Panc1 (cell line): ENCODE data around the gene ASB1. TPM values are rescaled to one million over a fixed set of nuclear protein-coding genes. Genes with fewer than 3 reads are reported as not detected.

Experiments used
- ATAC-seq: fragments of 200-7000 bp; cut with Tn5 transposase; 2 replicates; pipeline ENCODE4 v1.9.1; 2020; ENCODE audit warnings: mild to moderate bottlenecking, moderate library complexity
- BruUV-seq: library from RNA; stranded (reverse); fragments of 400-500 nt; replicated peaks from 2 replicates; lab custom pipeline; 2021; lab: Mats Ljungman, UMichigan
- CTCF ChIA-PET: fragments of 300-600 bp; sonication (Branson Sonifier 250); formaldehyde crosslinking; loops from one replicate; lab custom pipeline; 2022; ENCODE audit warnings: antibody characterized with exemption; lab: Charles Lee
- POLR2A ChIA-PET: fragments of 300-600 bp; sonication (Branson Sonifier 250); formaldehyde crosslinking; loops from one replicate; lab custom pipeline; 2022; ENCODE audit warnings: antibody characterized with exemption; lab: Charles Lee
- DNase-seq: peaks from one replicate; pipeline ENCODE4 v3.0.0-alpha.2; 2010; ENCODE audit warnings: low read depth, low spot score
- H3K27ac ChIP-seq: 2 replicates; pipeline ENCODE4 v1.5.1; 2011; ENCODE audit warnings: mild to moderate bottlenecking, low read length, inconsistent platforms
- H3K27me3 ChIP-seq: fragments of 200-500 bp; sonication (Bioruptor generic); 2 replicates; pipeline ENCODE4 v1.6.0; 2014; ENCODE audit warnings: low read length, inconsistent platforms; ENCODE audit not compliant: control insufficient read depth, insufficient read depth
- H3K36me3 ChIP-seq: fragments of 200-500 bp; sonication (Bioruptor generic); 2 replicates; pipeline ENCODE4 v1.5.1; 2014; ENCODE audit warnings: inconsistent platforms, mild to moderate bottlenecking, low read length, moderate library complexity; ENCODE audit not compliant: control insufficient read depth, insufficient read depth
- H3K4me1 ChIP-seq: 2 replicates; pipeline ENCODE4 v1.5.1; 2011; ENCODE audit warnings: inconsistent platforms, mild to moderate bottlenecking, low read length, moderate library complexity; ENCODE audit not compliant: control insufficient read depth, insufficient read depth
- H3K4me3 ChIP-seq, 2 experiments: 2 replicates each; pipeline ENCODE4 v1.5.1; 2011 to 2012; ENCODE audit warnings: low read depth in 2 of 2, low read length in 2 of 2, mild to moderate bottlenecking in 2 of 2, inconsistent platforms in 1 of 2, moderate library complexity in 1 of 2
- H3K9me3 ChIP-seq: fragments of 200-500 bp; sonication (Bioruptor generic); 2 replicates; pipeline ENCODE4 v1.5.1; 2014; ENCODE audit warnings: low read depth, mild to moderate bottlenecking, inconsistent platforms, low read length, moderate library complexity; ENCODE audit not compliant: control insufficient read depth, insufficient read depth
- CTCF ChIP-seq: fragments of 450-650 bp; IDR thresholded peaks from 2 replicates; pipeline ENCODE4 v1.5.1; 2017; ENCODE audit warnings: mild to moderate bottlenecking
- POLR2AphosphoS5 ChIP-seq: IDR thresholded peaks from 2 replicates; pipeline ENCODE4 v1.6.1; 2012; ENCODE audit warnings: mild to moderate bottlenecking, low read depth, low read length, moderate library complexity
- REST ChIP-seq, 2 experiments: IDR thresholded peaks; 2 replicates each; pipeline ENCODE4 v1.6.1; 2011 to 2012; ENCODE audit warnings: low read depth in 2 of 2, control low read depth in 1 of 2, low read length in 1 of 2, mild to moderate bottlenecking in 1 of 2, moderate library complexity in 1 of 2; ENCODE audit not compliant: insufficient read depth in 1 of 2
- SIN3A ChIP-seq: IDR thresholded peaks from 2 replicates; pipeline ENCODE4 v1.6.1; 2012; ENCODE audit warnings: low read depth, mild to moderate bottlenecking, low read length, moderate library complexity, borderline replicate concordance; ENCODE audit not compliant: insufficient read depth
- TCF7L2 ChIP-seq: IDR thresholded peaks from 2 replicates; pipeline ENCODE4 v1.6.1; 2011; ENCODE audit warnings: mild to moderate bottlenecking, low read depth, low read length, inconsistent platforms
- in situ Hi-C: cut with HindIII; loops from 2 replicates; pipeline ENCODE4 v1.10.0; 2016; ENCODE audit warnings: low sequenced_read_pairs, low pct_unique_long_range_greater_than_20kb
- intact Hi-C: fragments of 100-400 bp; cut with micrococcal nuclease; formaldehyde crosslinking; loops from one replicate; pipeline ENCODE4 v1.10.0; 2022; ENCODE audit not compliant: unreplicated experiment
- total RNA-seq: library from RNA; stranded (reverse); gene quantifications from one replicate; pipeline ENCODE4 v1.2.1, GENCODE V29; 2021; ENCODE audit not compliant: unreplicated experiment

ASB1 gene
- total RNA-seq, 1 experiment from 2014 or later: 57.3 TPM

- CTCF ChIA-PET: no interaction called here
- H3K4me1 ChIP-seq: peaks cover 1% of the 10 kb centered on the region; the same call in 1 of the 2 replicates
- ATAC-seq (no peak), DNase-seq (no peak)
- no peak for TF ChIP-seq REST (IDR thresholded peaks at IDR 0.05; ENCODE audit: insufficient read depth in 1 of 2, low read depth in 2 of 2, low read length in 1 of 2)
- no peak for TF ChIP-seq POLR2AphosphoS5
- TF ChIP-seq CTCF: no peak
- TF ChIP-seq TCF7L2: no peak
- intact Hi-C loops: no loop called here
- no peak overlapping the region for H3K4me3 ChIP-seq
- H3K27me3 ChIP-seq: no peaks in the 10 kb centered on the region
- BruUV-seq: no TSS peak
- in situ Hi-C loops: no loop called here
- H3K9me3 ChIP-seq: 0 out of 2 replicates have a peak, but pooled peaks cover 9% of the 10 kb centered on the region
- no peak overlapping the region for H3K27ac ChIP-seq
- H3K36me3 ChIP-seq: no peaks in the 10 kb centered on the region
- POLR2A ChIA-PET: no interaction called here
Observed at GRCh38 chr2:238415893-238416292, 10.8 kb upstream of the ASB1 start.

GRCh38 chr2:238418196-238418998, 8.3 kb upstream of the ASB1 start:
- ATAC-seq: no peak
- Histone ChIP-seq H3K9me3 (0 out of 2 replicates have a peak, but pooled peaks cover 9% of the 10 kb centered on the region), H3K27me3 (no peaks in the 10 kb centered on the region)

More at GRCh38 chr2:238418196-238418998, 8.3 kb upstream of the ASB1 start:
- in situ Hi-C loops (no loop called here), intact Hi-C loops (no loop called here)
- H3K36me3 ChIP-seq: no peaks in the 10 kb centered on the region
- H3K4me1 ChIP-seq: peaks cover 2% of the 10 kb centered on the region; the same call in 1 of the 2 replicates
- no peak overlapping the region for H3K27ac ChIP-seq
- no peak overlapping the region for H3K4me3 ChIP-seq
- TF ChIP-seq CTCF: no peak
- TF ChIP-seq REST (IDR thresholded peaks at IDR 0.05; ENCODE audit: insufficient read depth in 1 of 2, low read depth in 2 of 2, low read length in 1 of 2): no peak
- TF ChIP-seq TCF7L2: no peak
- TF ChIP-seq POLR2AphosphoS5: no peak
- TF ChIP-seq SIN3A: no peak
- DNase-seq: no peak
- CTCF ChIA-PET: no interaction called here
- POLR2A ChIA-PET: no interaction called here
- BruUV-seq: no TSS peak
